ENCODE results near the gene HTR2B. TPM values are rescaled to one million over a fixed set of nuclear protein-coding genes. Genes with fewer than 3 reads are reported as not detected.
"Not testable (repeated sequence)": the region's sequence is repeated elsewhere in the genome, so short reads cannot be mapped to it uniquely, and the experiment has no call there.

HTR2B gene
- total RNA-seq, 2 experiments from 2014 or later = not detected

GRCh38 chr2:231160701-231161100, 35.9 kb upstream of the HTR2B start:
- Mint-ChIP-seq H3K36me3 (ENCODE audit: low read depth) (peaks cover 30% of the 10 kb centered on the region), H3K27me3 (ENCODE audit: low read depth) (no peaks in the 10 kb centered on the region), H3K9me3 (ENCODE audit: insufficient read depth) (no peaks in the 10 kb centered on the region), H3K4me3 (no peak overlapping the region), H3K4me1 (ENCODE audit: low read depth) (peaks cover 15% of the 10 kb centered on the region), H3K27ac (no peak overlapping the region)
- DNase-seq (no peak), ATAC-seq (no peak)
- CTCF ChIA-PET = no interaction called here
- POLR2A ChIA-PET = no interaction called here

GRCh38 chr2:231159306-231159705, 34.5 kb upstream of the HTR2B start:
- ChIA-PET CTCF (interaction anchor here (1.5 kb wide), 1 partner anchor 9 kb away, joined by 3 read pairs; no protein-coding TSS in a partner anchor), POLR2A (no interaction called here)
- ATAC-seq (no peak), DNase-seq (no peak)
- no peaks in the 10 kb centered on the region for H3K27me3 Mint-ChIP-seq (ENCODE audit: low read depth)
- H3K4me3 Mint-ChIP-seq = no peak overlapping the region
- no peaks in the 10 kb centered on the region for H3K9me3 Mint-ChIP-seq (ENCODE audit: insufficient read depth)
- no peak overlapping the region for H3K27ac Mint-ChIP-seq
- peaks cover 15% of the 10 kb centered on the region for H3K4me1 Mint-ChIP-seq (ENCODE audit: low read depth)
- peaks cover 29% of the 10 kb centered on the region for H3K36me3 Mint-ChIP-seq (ENCODE audit: low read depth)

- no peak for DNase-seq
- no peaks in the 10 kb centered on the region for H3K4me1 Mint-ChIP-seq (ENCODE audit: low read depth)
- no peak overlapping the region for H3K4me3 Mint-ChIP-seq
- CTCF ChIA-PET = no interaction called here
- no peak for ATAC-seq
- no peaks in the 10 kb centered on the region for H3K27me3 Mint-ChIP-seq (ENCODE audit: low read depth)
- H3K36me3 Mint-ChIP-seq (ENCODE audit: low read depth) = peaks cover 31% of the 10 kb centered on the region
- POLR2A ChIA-PET = no interaction called here
- no peak overlapping the region for H3K27ac Mint-ChIP-seq
- H3K9me3 Mint-ChIP-seq (ENCODE audit: insufficient read depth) = no peaks in the 10 kb centered on the region
Observed at GRCh38 chr2:231152800-231153557, 28.1 kb upstream of the HTR2B start.

- peaks cover 29% of the 10 kb centered on the region for H3K36me3 Mint-ChIP-seq (ENCODE audit: low read depth)
- H3K27me3 Mint-ChIP-seq (ENCODE audit: low read depth) = no peaks in the 10 kb centered on the region
- ATAC-seq = no peak
- no peak overlapping the region for H3K27ac Mint-ChIP-seq
- H3K9me3 Mint-ChIP-seq (ENCODE audit: insufficient read depth) = no peaks in the 10 kb centered on the region
- ChIA-PET CTCF (interaction anchor here (1.1 kb wide), 1 partner anchor 93 kb away, joined by 3 read pairs; no protein-coding TSS in a partner anchor), POLR2A (no interaction called here)
- no peak overlapping the region for H3K4me3 Mint-ChIP-seq
- no peak for DNase-seq
- no peaks in the 10 kb centered on the region for H3K4me1 Mint-ChIP-seq (ENCODE audit: low read depth)
Observed at GRCh38 chr2:231146665-231147064, 21.8 kb upstream of the HTR2B start.

- CTCF ChIA-PET = no interaction called here
Observed at GRCh38 chr2:231144896-231145295, 20.1 kb upstream of the HTR2B start.

GRCh38 chr2:231140808-231141207, 16.0 kb upstream of the HTR2B start:
- DNase-seq; CTCF ChIA-PET; ATAC-seq; POLR2A ChIA-PET; H3K9me3 Mint-ChIP-seq (ENCODE audit: insufficient read depth); H3K4me3 Mint-ChIP-seq; H3K27me3 Mint-ChIP-seq (ENCODE audit: low read depth); H3K27ac Mint-ChIP-seq; H3K4me1 Mint-ChIP-seq (ENCODE audit: low read depth); H3K36me3 Mint-ChIP-seq (ENCODE audit: low read depth): not testable (repeated sequence)

More at GRCh38 chr2:231144896-231145295, 20.1 kb upstream of the HTR2B start:
- H3K36me3 Mint-ChIP-seq (ENCODE audit: low read depth) = peaks cover 30% of the 10 kb centered on the region
- POLR2A ChIA-PET = no interaction called here
- no peaks in the 10 kb centered on the region for H3K27me3 Mint-ChIP-seq (ENCODE audit: low read depth)
- no peak overlapping the region for H3K27ac Mint-ChIP-seq
- DNase-seq (no peak), ATAC-seq (no peak)
- no peaks in the 10 kb centered on the region for H3K4me1 Mint-ChIP-seq (ENCODE audit: low read depth)
- no peak overlapping the region for H3K4me3 Mint-ChIP-seq
- H3K9me3 Mint-ChIP-seq (ENCODE audit: insufficient read depth) = no peaks in the 10 kb centered on the region

- Mint-ChIP-seq H3K27ac (no peak overlapping the region), H3K4me1 (ENCODE audit: low read depth) (no peaks in the 10 kb centered on the region), H3K36me3 (ENCODE audit: low read depth) (peaks cover 10% of the 10 kb centered on the region), H3K27me3 (ENCODE audit: low read depth) (no peaks in the 10 kb centered on the region), H3K9me3 (ENCODE audit: insufficient read depth) (no peaks in the 10 kb centered on the region), H3K4me3 (no peak overlapping the region)
- POLR2A ChIA-PET = no interaction called here
- DNase-seq (no peak), ATAC-seq (no peak)
- CTCF ChIA-PET = no interaction called here
Observed at GRCh38 chr2:231139796-231140195, 15.0 kb upstream of the HTR2B start.

GRCh38 chr2:231138699-231139098, 13.9 kb upstream of the HTR2B start:
- no peaks in the 10 kb centered on the region for H3K27me3 Mint-ChIP-seq (ENCODE audit: low read depth)
- no peak for ATAC-seq
- DNase-seq = no peak
- no peaks in the 10 kb centered on the region for H3K9me3 Mint-ChIP-seq (ENCODE audit: insufficient read depth)
- no peak overlapping the region for H3K4me3 Mint-ChIP-seq
- no peak overlapping the region for H3K27ac Mint-ChIP-seq
- peaks cover 8% of the 10 kb centered on the region for H3K36me3 Mint-ChIP-seq (ENCODE audit: low read depth)
- POLR2A ChIA-PET = no interaction called here
- H3K4me1 Mint-ChIP-seq (ENCODE audit: low read depth) = no peaks in the 10 kb centered on the region
- CTCF ChIA-PET = no interaction called here

GRCh38 chr2:231134910-231135655, 10.2 kb upstream of the HTR2B start:
- ATAC-seq (no peak), DNase-seq (no peak)
- Mint-ChIP-seq H3K9me3 (ENCODE audit: insufficient read depth) (no peaks in the 10 kb centered on the region), H3K27ac (no peak overlapping the region), H3K27me3 (ENCODE audit: low read depth) (no peaks in the 10 kb centered on the region), H3K4me1 (ENCODE audit: low read depth) (no peaks in the 10 kb centered on the region), H3K4me3 (no peak overlapping the region), H3K36me3 (ENCODE audit: low read depth) (peaks cover 6% of the 10 kb centered on the region)
- ChIA-PET CTCF (interaction anchor here (0.7 to 1.0 kb wide), 2 partner anchors 10 to 13 kb away, joined by 3 read pairs; partner anchors contain the start of gene HTR2B), POLR2A (no interaction called here)

GRCh38 chr2:231133365-231134099, 8.7 kb upstream of the HTR2B start:
- DNase-seq (no peak), ATAC-seq (no peak)
- ChIA-PET POLR2A (no interaction called here), CTCF (no interaction called here)
- no peaks in the 10 kb centered on the region for H3K4me1 Mint-ChIP-seq (ENCODE audit: low read depth)
- no peak overlapping the region for H3K4me3 Mint-ChIP-seq
- no peaks in the 10 kb centered on the region for H3K27me3 Mint-ChIP-seq (ENCODE audit: low read depth)
- peaks cover 2% of the 10 kb centered on the region for H3K36me3 Mint-ChIP-seq (ENCODE audit: low read depth)
- no peak overlapping the region for H3K27ac Mint-ChIP-seq
- no peaks in the 10 kb centered on the region for H3K9me3 Mint-ChIP-seq (ENCODE audit: insufficient read depth)

- ChIA-PET POLR2A (no interaction called here), CTCF (no interaction called here)
- Mint-ChIP-seq H3K4me1 (ENCODE audit: low read depth) (no peaks in the 10 kb centered on the region), H3K36me3 (ENCODE audit: low read depth) (no peaks in the 10 kb centered on the region), H3K9me3 (ENCODE audit: insufficient read depth) (no peaks in the 10 kb centered on the region), H3K27ac (no peak overlapping the region), H3K4me3 (no peak overlapping the region), H3K27me3 (ENCODE audit: low read depth) (no peaks in the 10 kb centered on the region)
- no peak for DNase-seq
- ATAC-seq = no peak
Observed at GRCh38 chr2:231132129-231132528, 7.3 kb upstream of the HTR2B start.

All from activated CD8-positive, alpha-beta T cell treated with anti-CD3 and anti-CD28 coated beads, Interleukin-2, amount 10 ng/mL, durations not matched to agents 7 days and 5 days (primary cell).